H1 (cell line): Measurements from ENCODE around the gene NHERF2. TPM values are rescaled to one million over a fixed set of nuclear protein-coding genes. Genes with fewer than 3 reads are reported as not detected.

ENCODE experiments used
- CTCF ChIA-PET: fragments of 300-600 bp; sonication (Branson Sonifier 250); formaldehyde crosslinking; loops from one replicate; lab custom pipeline; 2021; ENCODE audit not compliant: partially characterized antibody; lab: Charles Lee
- POLR2A ChIA-PET: fragments of 300-600 bp; sonication (Branson Sonifier 250); formaldehyde crosslinking; loops from one replicate; lab custom pipeline; 2021; ENCODE audit warnings: inconsistent platforms; ENCODE audit not compliant: partially characterized antibody; lab: Charles Lee
- DNase-seq, 2 experiments: peaks; one replicate each; pipeline versions ENCODE4 v3.0.0 to v3.0.0-alpha.2; 2010 to 2022; ENCODE audit warnings: low spot score in 2 of 2, low read depth in 1 of 2, mixed read lengths in 1 of 2
- FAIRE-seq: peaks from 2 replicates; lab custom pipeline; 2011; peaks lifted over from hg19 to GRCh38; lab: Jason Lieb, UNC
- H2AFZ ChIP-seq: 2 replicates; pipeline ENCODE4 v1.8.1; 2012; ENCODE audit warnings: low read length, inconsistent platforms
- H2AK5ac ChIP-seq: 2 replicates; pipeline ENCODE4 v1.6.1; 2013; ENCODE audit warnings: low read depth, low read length
- H2BK120ac ChIP-seq: replicated peaks from 2 replicates; pipeline ENCODE3; 2013; ENCODE audit warnings: low read depth, low read length, inconsistent platforms
- H2BK12ac ChIP-seq: 2 replicates; pipeline ENCODE4 v1.6.1; 2013; ENCODE audit warnings: low read depth, low read length
- H2BK15ac ChIP-seq: 2 replicates; pipeline ENCODE4 v1.6.1; 2013; ENCODE audit warnings: low read length
- H2BK20ac ChIP-seq: 2 replicates; pipeline ENCODE4 v1.6.1; 2013; ENCODE audit warnings: low read length
- H2BK5ac ChIP-seq: 2 replicates; pipeline ENCODE4 v1.6.1; 2013; ENCODE audit warnings: low read depth, low read length
- H3K14ac ChIP-seq: 2 replicates; pipeline ENCODE4 v1.6.1; 2013; ENCODE audit warnings: inconsistent platforms; ENCODE audit not compliant: insufficient read length
- H3K18ac ChIP-seq: 2 replicates; pipeline ENCODE4 v1.6.1; 2013; ENCODE audit warnings: low read length; ENCODE audit errors: extremely low read depth
- H3K23ac ChIP-seq: 2 replicates; pipeline ENCODE4 v1.6.1; 2013; ENCODE audit warnings: inconsistent platforms; ENCODE audit not compliant: insufficient read length
- H3K23me2 ChIP-seq: 2 replicates; pipeline ENCODE4 v1.6.1; 2013; ENCODE audit warnings: low read depth, low read length
- H3K27ac ChIP-seq: 2 replicates; pipeline ENCODE4 v1.6.1; 2011; ENCODE audit warnings: low read depth, low read length, inconsistent platforms
- H3K27me3 ChIP-seq, 4 experiments: replicated peaks in 1 of 4; 1 replicate in 1 of 4; 2 replicates in 3 of 4; pipeline versions ENCODE4 v1.6.1 to v1.8.1; 2011 to 2013; ENCODE audit warnings: low read length in 3 of 4, mild to moderate bottlenecking in 3 of 4, inconsistent platforms in 2 of 4, mixed read lengths in 2 of 4, moderate library complexity in 1 of 4; ENCODE audit not compliant: control insufficient read depth in 3 of 4, insufficient read depth in 3 of 4; ENCODE audit errors: extremely low read depth in 1 of 4
- H3K36me3 ChIP-seq, 4 experiments: 2 replicates each; pipeline versions ENCODE4 v1.6.1 to v1.8.1; 2011 to 2013; ENCODE audit warnings: mild to moderate bottlenecking in 4 of 4, low read length in 3 of 4, moderate library complexity in 2 of 4, control low read depth in 1 of 4, inconsistent platforms in 1 of 4; ENCODE audit not compliant: insufficient read depth in 4 of 4, control insufficient read depth in 2 of 4
- H3K4ac ChIP-seq: replicated peaks from 2 replicates; pipeline ENCODE3; 2013; ENCODE audit warnings: low read length, low read depth, mixed read lengths, inconsistent platforms; ENCODE audit not compliant: insufficient read length
- H3K4me1 ChIP-seq, 4 experiments: replicated peaks in 1 of 4; 1 replicate in 1 of 4; 2 replicates in 3 of 4; pipeline versions ENCODE4 v1.6.1 to v1.8.1; 2011 to 2013; ENCODE audit warnings: low read length in 3 of 4, inconsistent platforms in 2 of 4, mixed read lengths in 1 of 4; ENCODE audit not compliant: insufficient read depth in 4 of 4, control insufficient read depth in 3 of 4
- H3K4me2 ChIP-seq, 2 experiments: 2 replicates each; pipeline versions ENCODE4 v1.6.1 to v1.8.1; 2011 to 2013; ENCODE audit warnings: low read depth in 2 of 2, low read length in 2 of 2, control low read depth in 1 of 2, inconsistent platforms in 1 of 2, mild to moderate bottlenecking in 1 of 2; ENCODE audit not compliant: insufficient read depth in 1 of 2
- H3K4me3 ChIP-seq, 4 experiments: fragments of 200-600, 300-600 bp in 1 of 4; sonication (generic), shearing (Covaris generic), sonication (Bioruptor Twin) in 1 of 4; 2 replicates each; pipeline versions ENCODE4 v1.5.1 to v1.8.1; 2011 to 2016; ENCODE audit warnings: low read length in 4 of 4, low read depth in 3 of 4, control low read depth in 2 of 4, inconsistent platforms in 2 of 4, mild to moderate bottlenecking in 2 of 4, mixed read lengths in 1 of 4, moderate library complexity in 1 of 4; ENCODE audit not compliant: insufficient read depth in 2 of 4; ENCODE audit errors: extremely low read depth in 1 of 4
- H3K56ac ChIP-seq: replicated peaks from 2 replicates; pipeline ENCODE3; 2013; ENCODE audit warnings: low read depth, mild to moderate bottlenecking, mixed read lengths, low read length, inconsistent platforms; ENCODE audit not compliant: insufficient read length
- H3K79me1 ChIP-seq: 2 replicates; pipeline ENCODE4 v1.6.1; 2013; ENCODE audit warnings: low read depth, low read length, control low read depth
- H3K79me2 ChIP-seq, 2 experiments: 2 replicates each; pipeline versions ENCODE4 v1.6.1 to v1.8.1; 2012 to 2013; ENCODE audit warnings: low read length in 2 of 2, mild to moderate bottlenecking in 2 of 2, inconsistent platforms in 1 of 2; ENCODE audit not compliant: insufficient read depth in 2 of 2, control insufficient read depth in 1 of 2
- H3K9ac ChIP-seq, 4 experiments: replicated peaks in 1 of 4; 1 replicate in 1 of 4; 2 replicates in 3 of 4; pipeline versions ENCODE4 v1.6.1 to v1.8.1; 2011 to 2013; ENCODE audit warnings: low read depth in 3 of 4, low read length in 3 of 4, control low read depth in 2 of 4, mild to moderate bottlenecking in 2 of 4, moderate library complexity in 2 of 4, inconsistent platforms in 1 of 4; ENCODE audit errors: extremely low read depth in 1 of 4
- H3K9me3 ChIP-seq, 2 experiments: 2 replicates each; pipeline versions ENCODE4 v1.6.1 to v1.8.1; 2012 to 2013; ENCODE audit warnings: mild to moderate bottlenecking in 2 of 2, moderate library complexity in 2 of 2, control low read depth in 1 of 2, inconsistent platforms in 1 of 2, low read depth in 1 of 2, low read length in 1 of 2, mixed read lengths in 1 of 2; ENCODE audit not compliant: insufficient read depth in 2 of 2
- H4K20me1 ChIP-seq, 2 experiments: replicated peaks in 1 of 2; 2 replicates each; pipeline versions ENCODE3 to v1.8.1; 2011 to 2013; ENCODE audit warnings: inconsistent platforms in 2 of 2, low read length in 2 of 2, mild to moderate bottlenecking in 1 of 2; ENCODE audit not compliant: insufficient read depth in 2 of 2, control insufficient read depth in 1 of 2
- H4K5ac ChIP-seq: 2 replicates; pipeline ENCODE4 v1.6.1; 2013; ENCODE audit warnings: low read length, low read depth, mixed read lengths, inconsistent platforms; ENCODE audit not compliant: insufficient read length
- H4K8ac ChIP-seq: 2 replicates; pipeline ENCODE4 v1.8.0; 2013; ENCODE audit warnings: mild to moderate bottlenecking, moderate library complexity, low read length, inconsistent platforms; ENCODE audit not compliant: insufficient read depth; ENCODE audit errors: extremely low read depth
- H4K91ac ChIP-seq: replicated peaks from 2 replicates; pipeline ENCODE3; 2013; ENCODE audit warnings: low read length, mixed read lengths, inconsistent platforms; ENCODE audit not compliant: insufficient read length
- CHD1 ChIP-seq: IDR thresholded peaks from 2 replicates; pipeline ENCODE4 v1.6.1; 2012; ENCODE audit warnings: low read depth, low read length, improper control_type of control experiment
- CREB1 ChIP-seq: IDR thresholded peaks from 2 replicates; pipeline ENCODE4 v1.6.1; 2012; ENCODE audit warnings: inconsistent platforms
- CTBP2 ChIP-seq: IDR thresholded peaks from 2 replicates; pipeline ENCODE4 v1.7.0; 2011; ENCODE audit warnings: borderline replicate concordance, mild to moderate bottlenecking, moderate library complexity, mixed read lengths, low read length; ENCODE audit not compliant: insufficient read depth, insufficient read length
- EZH2 ChIP-seq: fragments of 200-600 bp; sonication (generic); IDR thresholded peaks from 2 replicates; pipeline ENCODE4 v1.7.1; 2012; ENCODE audit warnings: low read depth, mild to moderate bottlenecking, moderate library complexity, low read length, inconsistent platforms; ENCODE audit not compliant: severe bottlenecking
- GABPA ChIP-seq: IDR thresholded peaks from 2 replicates; pipeline ENCODE4 v1.6.1; 2011; ENCODE audit warnings: mild to moderate bottlenecking, low read length, moderate library complexity, borderline replicate concordance; ENCODE audit not compliant: insufficient read depth
- MAFK ChIP-seq: IDR thresholded peaks from 2 replicates; pipeline ENCODE4 v1.6.1; 2012; ENCODE audit warnings: low read depth, mild to moderate bottlenecking, improper control_type of control experiment, low read length
- RBBP5 ChIP-seq: IDR thresholded peaks from 2 replicates; pipeline ENCODE4 v1.7.1; 2012; ENCODE audit warnings: low read depth, mild to moderate bottlenecking, inconsistent platforms, low read length, moderate library complexity, borderline replicate concordance
- RFX5 ChIP-seq: IDR thresholded peaks from 2 replicates; pipeline ENCODE4 v1.6.1; 2011; ENCODE audit warnings: low read depth, low read length, improper control_type of control experiment, borderline replicate concordance
- RNF2 ChIP-seq: fragments of 200-900, 300-1000 bp; sonication (generic); IDR thresholded peaks from 2 replicates; pipeline ENCODE4 v1.7.1; 2016; ENCODE audit warnings: borderline replicate concordance, low read depth, mild to moderate bottlenecking, antibody characterized with exemption, low read length; ENCODE audit not compliant: poor library complexity, severe bottlenecking; ENCODE audit errors: missing control alignments
- TBP ChIP-seq: IDR thresholded peaks from 2 replicates; pipeline ENCODE4 v1.6.1; 2011; ENCODE audit warnings: low read depth, low read length, improper control_type of control experiment
- WGBS, 2 experiments: shearing (Covaris generic) in 1 of 2; methylation state at CpG; one replicate each; pipeline versions ENCODE4 v1.1.6 to v1.1.7; 2013 to 2015; ENCODE audit warnings: low lambda C conversion rate in 2 of 2, mixed read lengths in 2 of 2, inconsistent platforms in 1 of 2, low coverage in 1 of 2, missing lambda C conversion rate in 1 of 2; ENCODE audit not compliant: insufficient replicate concordance in 2 of 2, insufficient coverage in 1 of 2, insufficient read length in 1 of 2; ENCODE audit errors: extremely low coverage in 1 of 2, missing lambda C conversion rate in 1 of 2; 5-methylcytosine and 5-hydroxymethylcytosine counted together
- polyA plus RNA-seq, 7 experiments: library from polyadenylated mRNA; depleted of rRNA in 3 of 7; stranded (reverse) in 5 of 7; unstranded in 2 of 7; fragments of >200 nt in 5 of 7; fragments of 200-250 nt in 2 of 7; gene quantifications; 1 replicate in 5 of 7; 2 replicates in 1 of 7; 4 replicates in 1 of 7; pipeline versions ENCODE4 v1.2.1 to v1.2.3, GENCODE V29; 2011 to 2013; ENCODE audit warnings: missing spikeins in 2 of 7, mixed read lengths in 2 of 7
- total RNA-seq: library from RNA; stranded (reverse); fragmentation: NEBNext Ultra II Directional; extraction: Animal tissue kit (Norgen Biotek cat#: 25700); gene quantifications from 2 replicates; pipeline ENCODE4 v1.2.1, GENCODE V29; 2021

NHERF2 gene
- total and polyA plus RNA-seq, 2 of the 8 experiments (the other 6 are each of a cell fraction or from before 2014, with no cell fraction given): 13.9 to 19.3 TPM

- ChIA-PET POLR2A (interaction anchor here (0.9 to 3.1 kb wide), 5 partner anchors 10 to 117 kb away, joined by 3 to 14 read pairs (median 5); partner anchors contain the start of genes NTHL1, TRAF7 and TSC2), CTCF (interaction anchor here (0.8 to 3.0 kb wide), 4 partner anchors 10 to 25 kb away, joined by 3 to 14 read pairs (median 3); partner anchors contain the start of genes NTHL1 and TSC2)
- no peak overlapping the region for H3K14ac ChIP-seq
- no peaks in the 10 kb centered on the region for H3K79me2 ChIP-seq
- peaks cover 0 to 4% (median 0%) of the 10 kb centered on the region in 4 experiments; a peak in 4 of 7 replicates for H3K4me1 ChIP-seq
- H2AFZ ChIP-seq: no peak overlapping the region
- no peak overlapping the region for H3K4ac ChIP-seq
- H4K5ac ChIP-seq: no peak overlapping the region
- no peak overlapping the region for H3K4me3 ChIP-seq
- no peak for FAIRE-seq
- no peak overlapping the region for H3K23ac ChIP-seq
- H3K4me2 ChIP-seq: no peak overlapping the region
- no peak overlapping the region for H3K9ac ChIP-seq
- 94% methylated on average over 13 of the region's 15 CpGs; no CpG with 5 or more reads in 1 of the 2 experiments for WGBS, 2 experiments
- no peak overlapping the region for H2BK20ac ChIP-seq
- H3K18ac ChIP-seq: no peak overlapping the region
- H3K27me3 ChIP-seq: no peaks in the 10 kb centered on the region
- H2BK12ac ChIP-seq: no peak overlapping the region
- no peak overlapping the region for H2AK5ac ChIP-seq
- no peaks in the 10 kb centered on the region for H3K23me2 ChIP-seq
- no peak overlapping the region for H2BK120ac ChIP-seq
- DNase-seq: no peak
- no peak overlapping the region for H3K56ac ChIP-seq
- no peaks in the 10 kb centered on the region for H3K79me1 ChIP-seq
- peaks cover 0 to 2% of the 10 kb centered on the region in 2 experiments for H4K20me1 ChIP-seq
- H4K8ac ChIP-seq: no peak overlapping the region
- no peak overlapping the region for H2BK5ac ChIP-seq
- no peak overlapping the region for H3K27ac ChIP-seq
- no peak overlapping the region for H2BK15ac ChIP-seq
- H3K9me3 ChIP-seq: no peaks in the 10 kb centered on the region
- no peak overlapping the region for H4K91ac ChIP-seq
- TF ChIP-seq EZH2 (no peak), CHD1 (no peak), CREB1 (no peak), MAFK (no peak), RNF2 (no peak), CTBP2 (no peak), GABPA (no peak), RBBP5 (no peak), TBP (no peak), RFX5 (no peak)
- H3K36me3 ChIP-seq: no peaks in the 10 kb centered on the region
Observed at GRCh38 chr16:2037115-2037514, 10.4 kb downstream of the NHERF2 start.
